ENCODE measurements around the gene TADA2A. TPM values are rescaled to one million over a fixed set of nuclear protein-coding genes. Genes with fewer than 3 reads are reported as not detected.

TADA2A gene
- total RNA-seq, 1 experiment from 2014 or later: 29.4 TPM

DNA sequence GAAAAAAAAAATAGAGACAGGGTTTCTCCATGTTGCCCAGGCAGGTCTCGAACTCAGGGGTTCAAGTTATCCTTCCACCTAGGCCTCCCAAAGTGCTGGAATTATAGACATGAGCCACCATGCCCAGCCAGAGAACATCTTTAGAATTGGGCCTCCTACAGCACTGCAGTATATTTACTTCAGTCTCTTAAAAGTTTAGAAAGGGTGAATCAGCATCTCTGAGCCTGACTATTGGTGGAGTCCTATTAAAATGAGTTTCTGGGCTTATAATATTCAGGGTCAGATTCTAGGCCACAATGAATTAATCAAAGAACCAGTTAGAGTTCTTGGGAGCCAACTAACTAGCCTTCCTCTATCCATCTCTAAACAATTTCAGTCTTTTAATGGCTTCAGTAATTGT lies 22.8 kb downstream of the TADA2A start:
- no peaks in the 10 kb centered on the region for H3K4me1 ChIP-seq
- Mint-ChIP-seq H3K4me1 (ENCODE audit: low read depth, unreplicated experiment) (no peaks in the 10 kb centered on the region), H3K9me3 (ENCODE audit: unreplicated experiment) (no peaks in the 10 kb centered on the region), H3K27ac (ENCODE audit: unreplicated experiment) (no peak overlapping the region), H3K4me3 (ENCODE audit: unreplicated experiment) (no peak overlapping the region), H3K27me3 (ENCODE audit: insufficient read depth, unreplicated experiment) (no peaks in the 10 kb centered on the region), H3K36me3 (ENCODE audit: insufficient read depth, unreplicated experiment) (peaks cover 62% of the 10 kb centered on the region)
- ChIA-PET CTCF (no interaction called here), POLR2A (no interaction called here)
- intact Hi-C loops (cut with micrococcal nuclease; ENCODE audit: unreplicated experiment): no loop called here
- no peaks in the 10 kb centered on the region for H3K9me3 ChIP-seq
- TF ChIP-seq, protein P1, sequence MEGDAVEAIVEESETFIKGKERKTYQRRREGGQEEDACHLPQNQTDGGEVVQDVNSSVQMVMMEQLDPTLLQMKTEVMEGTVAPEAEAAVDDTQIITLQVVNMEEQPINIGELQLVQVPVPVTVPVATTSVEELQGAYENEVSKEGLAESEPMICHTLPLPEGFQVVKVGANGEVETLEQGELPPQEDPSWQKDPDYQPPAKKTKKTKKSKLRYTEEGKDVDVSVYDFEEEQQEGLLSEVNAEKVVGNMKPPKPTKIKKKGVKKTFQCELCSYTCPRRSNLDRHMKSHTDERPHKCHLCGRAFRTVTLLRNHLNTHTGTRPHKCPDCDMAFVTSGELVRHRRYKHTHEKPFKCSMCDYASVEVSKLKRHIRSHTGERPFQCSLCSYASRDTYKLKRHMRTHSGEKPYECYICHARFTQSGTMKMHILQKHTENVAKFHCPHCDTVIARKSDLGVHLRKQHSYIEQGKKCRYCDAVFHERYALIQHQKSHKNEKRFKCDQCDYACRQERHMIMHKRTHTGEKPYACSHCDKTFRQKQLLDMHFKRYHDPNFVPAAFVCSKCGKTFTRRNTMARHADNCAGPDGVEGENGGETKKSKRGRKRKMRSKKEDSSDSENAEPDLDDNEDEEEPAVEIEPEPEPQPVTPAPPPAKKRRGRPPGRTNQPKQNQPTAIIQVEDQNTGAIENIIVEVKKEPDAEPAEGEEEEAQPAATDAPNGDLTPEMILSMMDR (IDR thresholded peaks at IDR 0.05; ENCODE audit: insufficient read depth in 1 of 2, low read depth in 1 of 2, low read length in 1 of 2, severe bottlenecking in 1 of 2, unreplicated experiment in 1 of 2): no peak
- no TSS peak for BruUV-seq (replicated peaks)
- H3K4me3 ChIP-seq (ENCODE audit: low read depth, low read length): no peak overlapping the region
- H3K36me3 ChIP-seq (ENCODE audit: control insufficient read depth, insufficient read depth, low read length): peaks cover 2% of the 10 kb centered on the region; the same call in 1 of the 2 replicates
- DNase-seq: no peak
- no peaks in the 10 kb centered on the region for H3K27me3 ChIP-seq (replicated peaks; ENCODE audit: control insufficient read depth, insufficient read depth, low read length)

DNA sequence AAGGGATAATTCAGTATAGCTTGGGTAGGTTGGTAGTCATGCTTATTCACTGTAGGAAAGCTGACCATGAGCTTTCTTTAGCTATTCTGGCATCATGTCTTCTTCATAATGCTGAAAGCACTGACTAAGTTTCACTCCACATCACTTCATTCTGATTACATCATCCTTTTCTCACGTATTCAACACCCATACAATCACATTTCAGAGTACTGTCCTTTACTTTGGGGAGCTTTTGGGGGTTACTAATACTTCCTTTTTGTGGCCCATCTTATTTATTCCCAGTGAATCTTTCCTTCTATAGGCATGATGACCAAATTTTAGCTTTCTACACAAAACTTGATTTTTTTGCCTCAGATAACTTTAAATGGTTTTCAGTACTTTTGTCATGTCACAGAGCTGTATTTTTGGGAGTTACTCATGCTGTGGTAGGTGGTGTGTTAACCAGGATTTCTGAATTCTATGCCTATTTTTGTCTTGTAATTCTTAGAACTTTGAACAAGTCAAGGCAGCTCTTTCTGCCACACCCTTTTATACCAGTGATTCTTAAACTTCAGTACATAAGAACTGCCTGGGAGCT lies 23.5 kb downstream of the TADA2A start:
- H3K27me3 Mint-ChIP-seq (ENCODE audit: insufficient read depth, unreplicated experiment): no peaks in the 10 kb centered on the region

DNA sequence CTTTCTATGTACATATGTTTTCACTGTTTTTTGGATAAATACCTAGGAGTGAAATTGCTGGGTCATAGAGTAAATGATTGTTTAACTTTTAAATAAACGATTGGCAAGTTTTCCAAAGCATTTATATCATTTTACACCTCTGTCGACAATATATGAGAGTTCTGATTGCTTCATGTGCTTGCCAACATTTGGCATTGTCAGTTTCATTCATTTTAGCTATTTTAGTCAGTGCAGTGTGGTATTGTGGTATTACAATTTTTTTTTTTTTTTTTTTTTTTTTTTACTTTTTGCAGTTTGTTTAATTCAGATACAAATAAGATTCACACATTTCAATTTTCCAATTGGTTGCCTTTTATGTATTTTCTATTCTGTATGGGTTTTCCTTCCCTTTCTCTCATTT lies 26.0 kb downstream of the TADA2A start:
- DNase-seq: no peak

More for the DNA sequence above, 23.5 kb downstream of the TADA2A start:
- CTCF ChIA-PET: interaction anchor here (0.5 kb wide), 1 partner anchor 142 kb away, joined by 3 read pairs; no protein-coding TSS in a partner anchor
- no TSS peak for BruUV-seq (replicated peaks)
- H3K4me3 Mint-ChIP-seq (ENCODE audit: unreplicated experiment): no peak overlapping the region
- Histone ChIP-seq H3K4me3 (ENCODE audit: low read depth, low read length) (no peak overlapping the region), H3K4me1 (no peaks in the 10 kb centered on the region), H3K9me3 (no peaks in the 10 kb centered on the region), H3K36me3 (ENCODE audit: control insufficient read depth, insufficient read depth, low read length) (peaks cover 2% of the 10 kb centered on the region; the same call in 1 of the 2 replicates), H3K27me3 (replicated peaks; ENCODE audit: control insufficient read depth, insufficient read depth, low read length) (no peaks in the 10 kb centered on the region)
- TF ChIP-seq, protein P1 (IDR thresholded peaks at IDR 0.05; ENCODE audit: insufficient read depth in 1 of 2, low read depth in 1 of 2, low read length in 1 of 2, severe bottlenecking in 1 of 2, unreplicated experiment in 1 of 2): no peak
- POLR2A ChIA-PET: no interaction called here
- intact Hi-C loops (cut with micrococcal nuclease; ENCODE audit: unreplicated experiment): no loop called here
- no peaks in the 10 kb centered on the region for H3K9me3 Mint-ChIP-seq (ENCODE audit: unreplicated experiment)
- no peak overlapping the region for H3K27ac Mint-ChIP-seq (ENCODE audit: unreplicated experiment)
- no peaks in the 10 kb centered on the region for H3K4me1 Mint-ChIP-seq (ENCODE audit: low read depth, unreplicated experiment)
- no peak for DNase-seq
- H3K36me3 Mint-ChIP-seq (ENCODE audit: insufficient read depth, unreplicated experiment): peaks cover 56% of the 10 kb centered on the region

More for the DNA sequence above, 26.0 kb downstream of the TADA2A start:
- ChIA-PET POLR2A (no interaction called here), CTCF (no interaction called here)
- BruUV-seq (replicated peaks): no TSS peak
- Histone ChIP-seq H3K9me3 (no peaks in the 10 kb centered on the region), H3K4me3 (ENCODE audit: low read depth, low read length) (no peak overlapping the region), H3K36me3 (ENCODE audit: control insufficient read depth, insufficient read depth, low read length) (no peaks in the 10 kb centered on the region), H3K4me1 (no peaks in the 10 kb centered on the region), H3K27me3 (replicated peaks; ENCODE audit: control insufficient read depth, insufficient read depth, low read length) (no peaks in the 10 kb centered on the region)
- no peaks in the 10 kb centered on the region for H3K27me3 Mint-ChIP-seq (ENCODE audit: insufficient read depth, unreplicated experiment)
- H3K4me1 Mint-ChIP-seq (ENCODE audit: low read depth, unreplicated experiment): no peaks in the 10 kb centered on the region
- no peak overlapping the region for H3K27ac Mint-ChIP-seq (ENCODE audit: unreplicated experiment)
- no peaks in the 10 kb centered on the region for H3K9me3 Mint-ChIP-seq (ENCODE audit: unreplicated experiment)
- H3K4me3 Mint-ChIP-seq (ENCODE audit: unreplicated experiment): no peak overlapping the region
- TF ChIP-seq, protein P1 (IDR thresholded peaks at IDR 0.05; ENCODE audit: insufficient read depth in 1 of 2, low read depth in 1 of 2, low read length in 1 of 2, severe bottlenecking in 1 of 2, unreplicated experiment in 1 of 2): no peak
- intact Hi-C loops (cut with micrococcal nuclease; ENCODE audit: unreplicated experiment): no loop called here
- H3K36me3 Mint-ChIP-seq (ENCODE audit: insufficient read depth, unreplicated experiment): peaks cover 37% of the 10 kb centered on the region
